ENCODE data around the gene MMP1.

GRCh38 chr11:102762361-102762767 lies 35.6 kb downstream of the MMP1 start:
- TF ChIP-seq CTCF (IDR thresholded peaks at IDR 0.05 in 4 of 5, conservative IDR thresholded peaks at IDR 0.05 in 1 of 5) (no peak), POLR2A (IDR thresholded peaks at IDR 0.05) (no peak)

Data from gastrocnemius medialis (tissue), 4 donors.